B cell (primary cell): Measurements from ENCODE around the gene LCN9. TPM values are rescaled to one million over a fixed set of nuclear protein-coding genes. Genes with fewer than 3 reads are reported as not detected.

Source experiments
- ATAC-seq: fragments of 200-7000 bp; cut with Tn5 transposase; one replicate; pipeline ENCODE4 v1.10.0; 2021; ENCODE audit warnings: low read depth, mild to moderate bottlenecking, moderate number of reproducible peaks, moderate library complexity
- CTCF ChIA-PET: fragments of 350-600 bp; sonication (Branson Sonifier 250); formaldehyde crosslinking; loops from one replicate; lab custom pipeline; 2021; ENCODE audit warnings: antibody characterized with exemption, inconsistent platforms; lab: Charles Lee
- POLR2A ChIA-PET: fragments of 350-600 bp; sonication (Branson Sonifier 250); formaldehyde crosslinking; loops from one replicate; lab custom pipeline; 2021; ENCODE audit warnings: antibody characterized with exemption; lab: Charles Lee
- DNase-seq: peaks from one replicate; pipeline ENCODE4 v3.0.0; 2013
- H2AFZ ChIP-seq: 2 replicates; pipeline ENCODE4 v1.6.1; 2012; ENCODE audit warnings: mild to moderate bottlenecking, low read depth, low read length; ENCODE audit not compliant: insufficient read depth, poor library complexity, severe bottlenecking
- H3K27ac ChIP-seq, 2 donors: 1 replicate in 1 of 2; 2 replicates in 1 of 2; pipeline ENCODE4 v1.5.1; 2012 to 2013; ENCODE audit warnings: low read length in 2 of 2, mild to moderate bottlenecking in 2 of 2, moderate library complexity in 1 of 2
- H3K27me3 ChIP-seq, 4 experiments: fragments of 200-600 bp in 1 of 4; sonication (generic) in 1 of 4; replicated peaks in 1 of 4; 1 replicate in 2 of 4; 2 replicates in 2 of 4; pipeline versions ENCODE4 v1.6.1 to v1.7.0; 2013 to 2016; ENCODE audit warnings: low read length in 3 of 4, mild to moderate bottlenecking in 2 of 4, mixed read lengths in 1 of 4, moderate library complexity in 1 of 4; ENCODE audit not compliant: insufficient read depth in 4 of 4, control insufficient read depth in 3 of 4; ENCODE audit errors: control extremely low read depth in 1 of 4
- H3K36me3 ChIP-seq, 2 experiments: replicated peaks in 1 of 2; 1 replicate in 1 of 2; 2 replicates in 1 of 2; pipeline versions ENCODE4 v1.6.1 to v1.7.1; 2013; ENCODE audit warnings: low read length in 1 of 2; ENCODE audit not compliant: insufficient read depth in 2 of 2, control insufficient read depth in 1 of 2; ENCODE audit errors: control extremely low read depth in 1 of 2, extremely low read depth in 1 of 2
- H3K4me1 ChIP-seq, 2 donors: fragments of 200-600 bp in 1 of 2; sonication (generic) in 1 of 2; 1 replicate in 1 of 2; 2 replicates in 1 of 2; pipeline versions ENCODE4 v1.5.1 to v1.6.1; 2013 to 2017; ENCODE audit warnings: low read length in 2 of 2; ENCODE audit not compliant: control insufficient read depth in 2 of 2, insufficient read depth in 2 of 2
- H3K4me2 ChIP-seq: replicated peaks from 2 replicates; pipeline ENCODE3; 2012; ENCODE audit warnings: mild to moderate bottlenecking, low read depth, low read length; ENCODE audit not compliant: poor library complexity, severe bottlenecking
- H3K4me3 ChIP-seq, 5 experiments: fragments of 200-600 bp in 1 of 5; sonication (generic) in 1 of 5; 1 replicate in 3 of 5; 2 replicates in 2 of 5; pipeline versions ENCODE4 v1.5.1 to v1.7.0; 2011 to 2016; ENCODE audit warnings: low read length in 4 of 5, mild to moderate bottlenecking in 4 of 5, low read depth in 2 of 5, control low read depth in 1 of 5, moderate library complexity in 1 of 5; ENCODE audit not compliant: insufficient read depth in 1 of 5; ENCODE audit errors: control extremely low read depth in 1 of 5, extremely low read depth in 1 of 5
- H3K79me2 ChIP-seq: fragments of 200-600 bp; sonication (generic); one replicate; pipeline ENCODE4 v1.6.0; 2016; ENCODE audit warnings: low read length; ENCODE audit not compliant: control insufficient read depth, insufficient read depth
- H3K9ac ChIP-seq: fragments of 200-600 bp; sonication (generic); 2 replicates; pipeline ENCODE4 v1.6.1; 2017; ENCODE audit warnings: mild to moderate bottlenecking, low read length, moderate library complexity
- H3K9me3 ChIP-seq, 3 donors: one replicate each; pipeline versions ENCODE4 v1.6.1 to v1.7.1; 2013; ENCODE audit warnings: low read length in 2 of 3; ENCODE audit not compliant: control insufficient read depth in 2 of 3, insufficient read depth in 1 of 3; ENCODE audit errors: control extremely low read depth in 1 of 3
- H4K20me1 ChIP-seq: 2 replicates; pipeline ENCODE4 v1.6.0; 2012; ENCODE audit warnings: mild to moderate bottlenecking, low read length; ENCODE audit not compliant: insufficient read depth, control insufficient read depth, poor library complexity, severe bottlenecking
- H3K27ac Mint-ChIP-seq: one replicate; pipeline ENCODE4 v1.8.0; 2021; ENCODE audit warnings: mixed read lengths
- H3K27me3 Mint-ChIP-seq: one replicate; pipeline ENCODE4 v1.8.0; 2021; ENCODE audit warnings: mixed read lengths
- H3K4me1 Mint-ChIP-seq: one replicate; pipeline ENCODE4 v1.8.0; 2021; ENCODE audit warnings: mixed read lengths
- H3K4me3 Mint-ChIP-seq: one replicate; pipeline ENCODE4 v1.8.0; 2021; ENCODE audit warnings: mixed read lengths
- H3K9me3 Mint-ChIP-seq: one replicate; pipeline ENCODE4 v1.8.0; 2022; ENCODE audit warnings: mixed read lengths; ENCODE audit not compliant: insufficient read depth
- CTCF ChIP-seq: fragments of 200-600 bp; IDR thresholded peaks from one replicate; pipeline ENCODE4 v1.8.0; 2022; ENCODE audit warnings: antibody characterized with exemption, mild to moderate bottlenecking
- EZH2 ChIP-seq: IDR thresholded peaks from 2 replicates; pipeline ENCODE4 v1.6.1; 2012; ENCODE audit warnings: borderline replicate concordance, low read depth, mild to moderate bottlenecking, moderate library complexity, low read length; ENCODE audit not compliant: insufficient read depth, poor library complexity, severe bottlenecking
- WGBS: methylation state at CpG from one replicate; pipeline ENCODE4 v1.1.5; 2013; ENCODE audit warnings: missing lambda C conversion rate; ENCODE audit not compliant: insufficient coverage; 5-methylcytosine and 5-hydroxymethylcytosine counted together
- intact Hi-C: fragments of 100-400 bp; cut with micrococcal nuclease; formaldehyde crosslinking; loops from one replicate; pipeline ENCODE4 v1.10.0; 2022
- polyA plus RNA-seq: library from polyadenylated mRNA; depleted of rRNA; stranded (reverse); fragments of >200 nt; gene quantifications from 2 replicates; pipeline ENCODE4 v1.2.3, GENCODE V29; 2012
- total RNA-seq, 2 donors: library from RNA; stranded (reverse); fragments of 120-200 nt in 1 of 2; gene quantifications; 1 replicate in 1 of 2; 2 replicates in 1 of 2; pipeline versions ENCODE4 v1.2.3 to v1.2.4, GENCODE V29; 2013 to 2022

The LCN9 gene
- total and polyA plus RNA-seq, 2 donors (not counting 1 experiment from before 2014, with no cell fraction given): not detected

GRCh38 chr9:135614821-135615665 lies 48.1 kb upstream of the LCN9 start:
- no peak overlapping the region for H3K4me3 Mint-ChIP-seq
- H3K4me2 ChIP-seq: no peak overlapping the region
- peaks cover 3% of the 10 kb centered on the region for H3K27me3 Mint-ChIP-seq
- no peaks in the 10 kb centered on the region for H3K9me3 Mint-ChIP-seq
- H3K27ac ChIP-seq: no peak overlapping the region
- no peaks in the 10 kb centered on the region for H4K20me1 ChIP-seq
- no peaks in the 10 kb centered on the region for H3K27me3 ChIP-seq
- intact Hi-C loops: no loop called here
- peaks cover 0 to 4% (median 0%) of the 10 kb centered on the region in 3 donors for H3K9me3 ChIP-seq
- no peak overlapping the region for H3K9ac ChIP-seq
- POLR2A ChIA-PET: no interaction called here
- TF ChIP-seq EZH2 (no peak), CTCF (no peak)
- no peaks in the 10 kb centered on the region for H3K4me1 ChIP-seq
- H3K4me3 ChIP-seq: no peak overlapping the region
- H3K4me1 Mint-ChIP-seq: no peaks in the 10 kb centered on the region
- H3K79me2 ChIP-seq: no peaks in the 10 kb centered on the region
- CTCF ChIA-PET: no interaction called here
- ATAC-seq (no peak), DNase-seq (no peak)
- no peaks in the 10 kb centered on the region for H3K36me3 ChIP-seq
- no peak overlapping the region for H3K27ac Mint-ChIP-seq
- no peak overlapping the region for H2AFZ ChIP-seq
- 82% methylated on average over 28 of the region's 29 CpGs for WGBS
